Pancreas (tissue), 10 donors: ENCODE measurements around the gene CROCC2. TPM values are rescaled to one million over a fixed set of nuclear protein-coding genes. Genes with fewer than 3 reads are reported as not detected.

ENCODE experiments used
- ATAC-seq, 4 donors: fragments of 200-7000 bp; cut with Tn5 transposase; one replicate each; pipeline versions ENCODE4 v1.8.0 to v1.9.1; 2020; ENCODE audit warnings: mild to moderate bottlenecking in 4 of 4, moderate library complexity in 4 of 4
- DNase-seq, 6 donors: peaks; one replicate each; pipeline ENCODE4 v3.0.0-alpha.2; 2020
- FAIRE-seq: peaks from 2 replicates; lab custom pipeline; 2012; peaks lifted over from hg19 to GRCh38; lab: Jason Lieb, UNC
- H3K27ac ChIP-seq, 4 donors: fragments of 200-600 bp; sonication (generic); 1 replicate in 3 of 4; 2 replicates in 1 of 4; pipeline versions ENCODE4 v1.5.0 to v1.8.0; 2020
- H3K27me3 ChIP-seq, 4 donors: fragments of 200-600 bp; one replicate each; pipeline ENCODE4 v1.8.0; 2021
- H3K36me3 ChIP-seq, 3 donors: fragments of 200-600 bp; sonication (generic) in 1 of 3; one replicate each; pipeline versions ENCODE4 v1.5.0 to v1.8.0; 2020 to 2021
- H3K4me1 ChIP-seq, 3 donors: fragments of 200-600 bp; one replicate each; pipeline ENCODE4 v1.8.0; 2021
- H3K4me3 ChIP-seq, 4 donors: fragments of 200-600 bp; sonication (generic) in 2 of 4; one replicate each; pipeline versions ENCODE4 v1.5.0 to v1.8.0; 2020 to 2021
- H3K9me3 ChIP-seq, 4 donors: fragments of 200-600 bp; one replicate each; pipeline ENCODE4 v1.8.0; 2021
- WGBS, 2 donors: extraction: QIAGEN DNeasy Blood & Tissue Kit; methylation state at CpG; one replicate each; pipeline ENCODE4 v1.1.7; 2013; 5-methylcytosine and 5-hydroxymethylcytosine counted together
- intact Hi-C, 3 donors: fragments of 100-400 bp; cut with DNase I; formaldehyde crosslinking; loops; one replicate each; pipeline versions ENCODE4 v1.11.1 to v1.14.2; 2022
- polyA plus RNA-seq, 2 donors: library from polyadenylated mRNA; stranded (reverse); fragments of 200-250 nt; gene quantifications; one replicate each; pipeline ENCODE4 v1.2.3, GENCODE V29; 2013
- total RNA-seq, 6 donors: library from RNA; stranded (reverse); fragmentation: NEBNext Ultra II Directional in 4 of 6; extraction: Animal tissue kit (Norgen Biotek cat#: 25700) in 4 of 6; gene quantifications; one replicate each; pipeline versions ENCODE4 v1.2.1 to v1.2.4, GENCODE V29; 2021 to 2023
- TF ChIP-seq, protein P1 (sequence below), 4 donors: fragments of 200-600 bp; sonication (generic) in 3 of 4; IDR thresholded peaks; one replicate each; pipeline versions ENCODE4 v1.5.0 to v1.8.0; 2021; ENCODE audit warnings: antibody characterized with exemption in 4 of 4
- donor health status: healthy with polysubstance abuse.
- donor health status: DM: no; HTN: no; CAD: no; lungs with moderate emphysema.
- donor health status: DM: no; HTN: no; CAD: no.
- donor health status: control.
- donor health status: control.
- donor health status: Bipolar disorder and iron deficiency.
- donor health status: DM: yes; HTN: yes; CAD: no.
- donor health status: DM: no; HTN: no; CAD: no.
- donor health status: DM: no; HTN: no; CAD: no.
- donor health status: DM: yes; HTN: yes; CAD: no.

Gene CROCC2
- total and polyA plus RNA-seq, 8 donors, result 0.04 to 0.05 (median 0.04) TPM; not detected in 5

DNA sequence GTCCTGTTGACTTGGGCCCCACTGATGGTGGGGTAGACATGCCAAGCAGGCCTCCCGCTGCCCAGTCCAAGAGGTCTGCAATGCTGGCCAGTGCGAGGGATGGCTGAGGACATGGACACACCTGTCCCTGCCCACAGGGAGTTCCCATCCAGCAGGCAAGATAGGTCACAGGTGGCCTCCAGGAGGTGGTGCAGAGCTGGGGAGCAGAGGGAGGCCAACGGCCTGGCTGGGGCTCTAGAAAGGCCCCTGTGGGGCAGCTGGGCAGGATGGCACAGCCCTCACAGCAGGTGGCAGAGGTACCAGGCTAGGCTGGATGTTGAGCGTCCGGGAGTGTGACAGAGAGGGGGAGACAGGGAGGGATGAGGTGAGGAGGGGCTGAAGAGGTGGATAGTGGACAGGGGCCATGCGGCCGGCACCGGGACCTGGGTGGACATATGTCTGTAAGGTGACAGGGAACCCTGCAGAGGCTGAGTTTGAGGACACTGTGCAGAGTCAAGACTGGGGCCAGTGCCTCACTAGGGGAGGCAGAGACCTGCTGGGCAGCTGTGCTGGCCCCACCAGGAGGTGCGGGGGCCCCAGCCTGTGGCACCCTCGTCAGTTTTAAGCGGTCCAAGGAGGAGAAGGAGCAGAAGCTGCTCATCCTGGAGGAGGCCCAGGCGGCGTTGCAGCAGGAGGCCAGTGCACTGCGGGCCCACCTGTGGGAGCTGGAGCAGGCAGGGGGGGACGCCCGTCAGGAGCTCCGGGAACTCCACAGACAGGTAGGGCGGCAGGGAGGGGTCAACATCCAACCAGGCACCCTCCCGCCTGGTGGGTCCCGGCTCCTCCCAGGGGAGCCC, 58.0 kb downstream of the CROCC2 start:
- Histone ChIP-seq H3K27me3 (no peaks in the 10 kb centered on the region), H3K27ac (no peak overlapping the region), H3K9me3 (no peaks in the 10 kb centered on the region), H3K4me1 (peaks cover 0 to 3% (median 0%) of the 10 kb centered on the region in 3 donors), H3K4me3 (no peak overlapping the region), H3K36me3 (no peaks in the 10 kb centered on the region)
- TF ChIP-seq, protein P1, sequence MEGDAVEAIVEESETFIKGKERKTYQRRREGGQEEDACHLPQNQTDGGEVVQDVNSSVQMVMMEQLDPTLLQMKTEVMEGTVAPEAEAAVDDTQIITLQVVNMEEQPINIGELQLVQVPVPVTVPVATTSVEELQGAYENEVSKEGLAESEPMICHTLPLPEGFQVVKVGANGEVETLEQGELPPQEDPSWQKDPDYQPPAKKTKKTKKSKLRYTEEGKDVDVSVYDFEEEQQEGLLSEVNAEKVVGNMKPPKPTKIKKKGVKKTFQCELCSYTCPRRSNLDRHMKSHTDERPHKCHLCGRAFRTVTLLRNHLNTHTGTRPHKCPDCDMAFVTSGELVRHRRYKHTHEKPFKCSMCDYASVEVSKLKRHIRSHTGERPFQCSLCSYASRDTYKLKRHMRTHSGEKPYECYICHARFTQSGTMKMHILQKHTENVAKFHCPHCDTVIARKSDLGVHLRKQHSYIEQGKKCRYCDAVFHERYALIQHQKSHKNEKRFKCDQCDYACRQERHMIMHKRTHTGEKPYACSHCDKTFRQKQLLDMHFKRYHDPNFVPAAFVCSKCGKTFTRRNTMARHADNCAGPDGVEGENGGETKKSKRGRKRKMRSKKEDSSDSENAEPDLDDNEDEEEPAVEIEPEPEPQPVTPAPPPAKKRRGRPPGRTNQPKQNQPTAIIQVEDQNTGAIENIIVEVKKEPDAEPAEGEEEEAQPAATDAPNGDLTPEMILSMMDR (IDR thresholded peaks at IDR 0.05), result no peak
- DNase-seq (peak in 3 of 6 donors; percentile 6 to 54 (median 18)), FAIRE-seq (no peak), ATAC-seq (no peak)
- intact Hi-C loops, result no loop called here
- 87 to 93% methylated on average over 18 to 20 of the region's 20 CpGs for WGBS, 2 donors

DNA sequence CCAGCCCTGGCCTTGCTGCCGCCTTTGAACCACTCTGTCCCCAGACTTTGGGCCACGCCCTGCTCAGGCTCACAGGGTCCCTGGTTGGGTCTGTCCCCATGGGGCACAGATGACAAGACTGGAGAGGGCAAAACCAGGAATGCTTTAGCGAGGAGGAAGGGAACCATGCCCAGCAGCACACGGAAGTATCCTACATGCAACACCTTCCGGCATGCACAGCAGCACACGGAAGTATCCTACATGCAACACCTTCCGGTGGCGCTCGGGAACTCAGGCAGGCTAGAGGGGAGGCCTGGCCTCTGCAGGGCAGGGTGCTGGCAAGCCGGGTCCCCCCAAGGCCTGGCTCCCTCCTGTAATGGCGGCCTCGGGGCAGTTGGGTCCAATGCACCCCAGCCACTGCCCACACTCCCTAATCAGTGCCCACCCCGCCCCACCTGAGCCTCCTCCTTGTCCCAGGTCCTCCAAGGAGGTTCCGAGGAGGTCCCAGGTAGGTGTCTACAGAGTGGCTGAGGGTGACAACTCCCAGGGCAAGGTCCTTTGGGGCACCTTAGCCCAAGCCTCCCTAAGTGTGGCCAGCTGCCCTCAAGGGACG, 58.7 kb downstream of the CROCC2 start:
- no peak overlapping the region for H3K4me3 ChIP-seq
- WGBS, 2 donors, result 90 to 94% methylated on average over 15 of the region's 15 CpGs
- no peaks in the 10 kb centered on the region for H3K36me3 ChIP-seq
- no peak overlapping the region for H3K27ac ChIP-seq
- peaks cover 0 to 3% (median 0%) of the 10 kb centered on the region in 3 donors for H3K4me1 ChIP-seq
- DNase-seq (peak in 3 of 6 donors; percentile 6 to 56 (median 15)), FAIRE-seq (no peak), ATAC-seq (no peak)
- H3K27me3 ChIP-seq, result no peaks in the 10 kb centered on the region
- TF ChIP-seq, protein P1 (IDR thresholded peaks at IDR 0.05), result no peak
- no peaks in the 10 kb centered on the region for H3K9me3 ChIP-seq
- intact Hi-C loops, result no loop called here

- Histone ChIP-seq H3K4me3 (no peak overlapping the region), H3K27ac (no peak overlapping the region), H3K27me3 (no peaks in the 10 kb centered on the region), H3K36me3 (no peaks in the 10 kb centered on the region), H3K9me3 (no peaks in the 10 kb centered on the region), H3K4me1 (peaks cover 0 to 3% (median 0%) of the 10 kb centered on the region in 3 donors)
- DNase-seq (peak in 4 of 6 donors; percentile 9 to 54 (median 24)), FAIRE-seq (no peak), ATAC-seq (peak in 1 of 4 donors; percentile 32)
- TF ChIP-seq, protein P1 (IDR thresholded peaks at IDR 0.05), result no peak
- 78 to 90% methylated on average over 20 to 22 of the region's 22 CpGs for WGBS, 2 donors
- intact Hi-C loops, result no loop called here
Measured at GRCh38 chr2:240965296-240965904, 59.3 kb downstream of the CROCC2 start.

GRCh38 chr2:240965905-240966456, 59.8 kb downstream of the CROCC2 start:
- DNase-seq, result peak in 2 of 6 donors; percentile 8 to 69
- Histone ChIP-seq H3K27ac (no peak overlapping the region), H3K36me3 (no peaks in the 10 kb centered on the region), H3K9me3 (no peaks in the 10 kb centered on the region), H3K4me3 (no peak overlapping the region), H3K27me3 (no peaks in the 10 kb centered on the region), H3K4me1 (peaks cover 0 to 3% (median 0%) of the 10 kb centered on the region in 3 donors)
- TF ChIP-seq, protein P1 (IDR thresholded peaks at IDR 0.05), result no peak
- no peak for ATAC-seq
- no peak for FAIRE-seq
- intact Hi-C loops, result no loop called here
- 82% methylated on average over 28 of the region's 28 CpGs for WGBS, 2 donors
